Vagina (tissue), 2 donors: ENCODE measurements around the gene TMEM176B.

ENCODE experiments used
- POLR2A ChIP-seq, 2 donors: fragments of 450-650 bp; IDR thresholded peaks; one replicate each; pipeline ENCODE4 v1.6.1; 2017; ENCODE audit warnings: antibody characterized with exemption in 2 of 2, mild to moderate bottlenecking in 2 of 2, moderate library complexity in 2 of 2
- POLR2AphosphoS5 ChIP-seq, 2 donors: sonication (generic); formaldehyde crosslinking; IDR thresholded peaks; one replicate each; pipeline ENCODE4 v1.9.0; 2017; ENCODE audit warnings: antibody characterized with exemption in 2 of 2, mild to moderate bottlenecking in 2 of 2, low read depth in 1 of 2; ENCODE audit not compliant: insufficient read depth in 1 of 2
- TF ChIP-seq, protein P1 (sequence below), 3 experiments: fragments of 450-650 bp in 2 of 3; fragments of 200-600 bp in 1 of 3; sonication (generic) in 1 of 3; IDR thresholded peaks; one replicate each; pipeline ENCODE4 v1.5.1; 2017 to 2019; ENCODE audit warnings: antibody characterized with exemption in 3 of 3, mild to moderate bottlenecking in 2 of 3, moderate library complexity in 2 of 3

DNA sequence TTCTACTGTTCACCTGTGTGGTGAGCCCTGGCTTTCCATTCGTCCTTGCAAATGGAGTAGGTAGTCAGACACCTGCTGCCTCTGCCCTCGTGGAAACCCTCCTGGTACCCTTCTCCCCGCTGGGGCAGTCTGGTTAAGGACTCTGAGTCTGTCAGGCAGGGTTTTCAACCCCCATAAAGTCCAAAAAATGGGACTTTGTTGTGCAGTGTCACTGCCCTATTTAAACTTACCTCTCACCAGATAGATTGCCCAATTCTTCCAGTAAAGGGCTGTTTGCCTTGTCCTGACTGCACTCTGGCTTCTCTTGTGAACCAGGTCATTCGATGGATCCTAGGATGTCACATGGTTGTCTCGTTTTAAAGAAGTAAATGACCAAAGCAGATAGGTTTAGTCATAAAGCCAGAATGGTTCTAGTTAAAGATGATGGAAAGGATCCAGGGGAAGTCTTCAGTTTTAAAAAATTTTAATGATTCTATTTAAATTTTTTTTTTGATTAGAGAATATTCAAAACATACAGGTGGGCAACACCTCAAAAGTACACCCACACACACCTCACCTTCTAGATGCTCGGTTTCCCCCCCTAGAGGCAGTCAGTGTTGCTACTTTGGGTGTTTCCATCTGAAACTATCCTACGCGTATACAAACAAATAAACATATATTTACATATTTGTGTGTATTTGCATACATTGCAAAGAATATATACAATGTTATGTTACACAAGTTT, 22.0 kb downstream of the TMEM176B start:
- TF ChIP-seq, protein P1, sequence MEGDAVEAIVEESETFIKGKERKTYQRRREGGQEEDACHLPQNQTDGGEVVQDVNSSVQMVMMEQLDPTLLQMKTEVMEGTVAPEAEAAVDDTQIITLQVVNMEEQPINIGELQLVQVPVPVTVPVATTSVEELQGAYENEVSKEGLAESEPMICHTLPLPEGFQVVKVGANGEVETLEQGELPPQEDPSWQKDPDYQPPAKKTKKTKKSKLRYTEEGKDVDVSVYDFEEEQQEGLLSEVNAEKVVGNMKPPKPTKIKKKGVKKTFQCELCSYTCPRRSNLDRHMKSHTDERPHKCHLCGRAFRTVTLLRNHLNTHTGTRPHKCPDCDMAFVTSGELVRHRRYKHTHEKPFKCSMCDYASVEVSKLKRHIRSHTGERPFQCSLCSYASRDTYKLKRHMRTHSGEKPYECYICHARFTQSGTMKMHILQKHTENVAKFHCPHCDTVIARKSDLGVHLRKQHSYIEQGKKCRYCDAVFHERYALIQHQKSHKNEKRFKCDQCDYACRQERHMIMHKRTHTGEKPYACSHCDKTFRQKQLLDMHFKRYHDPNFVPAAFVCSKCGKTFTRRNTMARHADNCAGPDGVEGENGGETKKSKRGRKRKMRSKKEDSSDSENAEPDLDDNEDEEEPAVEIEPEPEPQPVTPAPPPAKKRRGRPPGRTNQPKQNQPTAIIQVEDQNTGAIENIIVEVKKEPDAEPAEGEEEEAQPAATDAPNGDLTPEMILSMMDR (IDR thresholded peaks at IDR 0.05), result no peak
- TF ChIP-seq POLR2AphosphoS5 (IDR thresholded peaks at IDR 0.05; ENCODE audit: insufficient read depth in 1 of 2, low read depth in 1 of 2), result no peak
- no peak for TF ChIP-seq POLR2A (IDR thresholded peaks at IDR 0.05)
